Nephron (organoid): ENCODE results near the gene APOA4.

Source experiments
- H3K27ac Mint-ChIP-seq, 3 experiments: 2 replicates each; pipeline ENCODE4 v1.8.0; 2020; ENCODE audit warnings: mixed read lengths in 3 of 3, mild to moderate bottlenecking in 2 of 3, moderate library complexity in 1 of 3
- H3K27me3 Mint-ChIP-seq: 2 replicates; pipeline ENCODE4 v1.8.0; 2021; ENCODE audit warnings: low read depth, mild to moderate bottlenecking, moderate library complexity, mixed read lengths
- H3K36me3 Mint-ChIP-seq: 2 replicates; pipeline ENCODE4 v1.8.0; 2020; ENCODE audit warnings: low read depth, mixed read lengths
- H3K4me1 Mint-ChIP-seq: 2 replicates; pipeline ENCODE4 v1.8.0; 2020; ENCODE audit warnings: mixed read lengths
- H3K4me3 Mint-ChIP-seq, 3 experiments: 2 replicates each; pipeline ENCODE4 v1.8.0; 2020; ENCODE audit warnings: mild to moderate bottlenecking in 3 of 3, mixed read lengths in 3 of 3, moderate library complexity in 2 of 3
- H3K9me3 Mint-ChIP-seq: 2 replicates; pipeline ENCODE4 v1.8.0; 2020; ENCODE audit warnings: mixed read lengths
- CTCF ChIP-seq, 3 experiments: fragments of 200-600 bp; sonication (generic); IDR thresholded peaks; one replicate each; pipeline ENCODE4 v1.5.0; 2021; ENCODE audit warnings: antibody characterized with exemption in 3 of 3; ENCODE audit not compliant: unreplicated experiment in 3 of 3

Gene APOA4

GRCh38 chr11:116788534-116788933, 34.6 kb downstream of the APOA4 start:
- Mint-ChIP-seq H3K27ac (peak overlapping the region; percentile 85 to 96 (median 89)), H3K4me3 (peak overlapping the region; percentile 97 to 99 (median 98)), H3K36me3 (peaks cover 27% of the 10 kb centered on the region), H3K27me3 (peaks cover 8% of the 10 kb centered on the region), H3K4me1 (peaks cover 23% of the 10 kb centered on the region), H3K9me3 (no peaks in the 10 kb centered on the region)
- TF ChIP-seq CTCF (IDR thresholded peaks at IDR 0.05; ENCODE audit: unreplicated experiment in 3 of 3): no peak

- Mint-ChIP-seq H3K27ac (peak within 1 kb of the TSS; percentile 85 to 96 (median 89)), H3K9me3 (no peaks in the 10 kb centered on the region), H3K4me1 (peaks cover 20% of the 10 kb centered on the region), H3K4me3 (peak within 1 kb of the TSS; percentile 97 to 99 (median 98)), H3K36me3 (peaks cover 32% of the 10 kb centered on the region), H3K27me3 (peaks cover 8% of the 10 kb centered on the region)
- no peak for TF ChIP-seq CTCF (IDR thresholded peaks at IDR 0.05; ENCODE audit: unreplicated experiment in 3 of 3)
These were observed 35.2 kb downstream of the APOA4 start, which contains the start of gene ZPR1 for GRCh38 chr11:116787786-116788486. Gene ZPR1 (minus strand): TSS chr11:116788023. CDS start chr11:116787990, 33 bp downstream.

GRCh38 chr11:116787436-116787785, 35.7 kb downstream of the APOA4 start:
- Mint-ChIP-seq H3K9me3 (no peaks in the 10 kb centered on the region), H3K4me1 (peaks cover 18% of the 10 kb centered on the region), H3K27ac (peak overlapping the region; percentile 11 to 57 (median 24)), H3K27me3 (peaks cover 8% of the 10 kb centered on the region), H3K36me3 (peaks cover 38% of the 10 kb centered on the region), H3K4me3 (peak overlapping the region; percentile 97 to 99 (median 98))
- no peak for TF ChIP-seq CTCF (IDR thresholded peaks at IDR 0.05; ENCODE audit: unreplicated experiment in 3 of 3)

GRCh38 chr11:116786966-116787365, 36.1 kb downstream of the APOA4 start:
- Mint-ChIP-seq H3K27me3 (peaks cover 8% of the 10 kb centered on the region), H3K4me1 (peaks cover 18% of the 10 kb centered on the region), H3K36me3 (peaks cover 42% of the 10 kb centered on the region), H3K4me3 (peak overlapping the region; percentile 97 to 99 (median 98)), H3K27ac (peak overlapping the region; percentile 11 to 57 (median 24)), H3K9me3 (no peaks in the 10 kb centered on the region)
- no peak for TF ChIP-seq CTCF (IDR thresholded peaks at IDR 0.05; ENCODE audit: unreplicated experiment in 3 of 3)

- H3K27me3 Mint-ChIP-seq: peaks cover 8% of the 10 kb centered on the region
- no peaks in the 10 kb centered on the region for H3K9me3 Mint-ChIP-seq
- TF ChIP-seq CTCF (IDR thresholded peaks at IDR 0.05; ENCODE audit: unreplicated experiment in 3 of 3): no peak
- H3K4me1 Mint-ChIP-seq: peaks cover 18% of the 10 kb centered on the region
- peak overlapping the region; percentile 97 to 99 (median 98) for H3K4me3 Mint-ChIP-seq
- H3K27ac Mint-ChIP-seq: no peak overlapping the region
- peaks cover 46% of the 10 kb centered on the region for H3K36me3 Mint-ChIP-seq
These were observed 36.8 kb downstream of the APOA4 start for GRCh38 chr11:116786326-116786725.

- no peaks in the 10 kb centered on the region for H3K27me3 Mint-ChIP-seq
These were observed 40.4 kb downstream of the APOA4 start for GRCh38 chr11:116782728-116783127.

More at GRCh38 chr11:116782728-116783127, 40.4 kb downstream of the APOA4 start:
- Mint-ChIP-seq H3K9me3 (no peaks in the 10 kb centered on the region), H3K27ac (no peak overlapping the region), H3K4me1 (peaks cover 8% of the 10 kb centered on the region), H3K36me3 (peaks cover 75% of the 10 kb centered on the region), H3K4me3 (no peak overlapping the region)
- no peak for TF ChIP-seq CTCF (IDR thresholded peaks at IDR 0.05; ENCODE audit: unreplicated experiment in 3 of 3)
